ENCODE data around the gene SLC23A2.
"Not testable (repeated sequence)": the region's sequence is repeated elsewhere in the genome, so short reads cannot be mapped to it uniquely, and the experiment has no call there.

SLC23A2 gene

DNA sequence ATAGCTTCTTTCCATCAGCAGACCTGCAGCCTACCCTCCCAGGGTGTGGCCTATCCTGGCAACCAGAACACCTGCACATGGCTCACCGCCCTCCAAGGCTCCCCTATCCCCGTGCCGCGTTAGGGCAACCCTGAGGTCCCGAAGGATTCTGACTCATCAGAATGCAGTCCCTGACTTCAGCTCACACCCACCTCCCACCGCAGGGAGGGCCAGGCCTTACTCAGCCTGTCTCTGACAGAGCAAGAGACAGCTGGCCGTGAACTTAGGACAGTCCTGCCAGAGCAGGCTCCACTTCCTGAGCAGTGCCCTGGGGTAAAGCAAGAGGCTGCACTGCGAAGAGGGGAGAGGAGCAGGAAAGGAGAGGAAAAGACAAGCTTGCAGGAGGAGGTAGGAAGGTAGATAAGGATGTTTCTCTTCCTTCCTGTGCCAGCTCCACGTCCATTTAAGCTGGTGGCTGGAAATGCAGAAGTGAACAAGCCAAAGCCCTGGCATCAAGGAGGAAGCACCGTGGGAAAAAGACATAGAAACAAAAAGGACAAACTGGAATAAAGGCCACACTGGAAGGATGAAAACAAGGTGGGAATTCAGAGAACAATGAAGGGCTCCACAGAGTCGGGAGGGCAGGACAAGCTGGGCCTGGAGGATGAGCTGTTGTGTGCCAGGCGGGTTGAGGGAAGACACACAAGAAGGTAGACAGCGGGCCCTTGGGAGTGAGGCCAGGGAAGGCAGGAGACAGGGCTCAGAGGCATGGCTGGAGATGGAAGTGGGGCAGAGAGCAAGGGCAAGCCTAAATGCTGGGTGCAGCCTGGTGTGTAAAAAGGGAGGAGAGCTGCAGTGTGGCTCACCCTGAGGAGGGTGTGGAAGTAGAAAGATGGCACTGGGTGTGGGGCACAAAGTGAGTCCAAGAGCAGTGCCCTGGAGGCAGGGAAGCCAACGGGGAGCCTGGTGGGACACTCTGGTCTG is 102.7 kb downstream of the SLC23A2 start:
- DNase-seq = no peak

GRCh38 chr20:4897600-4897999 is 103.7 kb downstream of the SLC23A2 start:
- DNase-seq = no peak

GRCh38 chr20:4896971-4897497 is 104.3 kb downstream of the SLC23A2 start:
- no peak for DNase-seq

- DNase-seq = no peak
These were observed 105.1 kb downstream of the SLC23A2 start for GRCh38 chr20:4896119-4896702.

DNA sequence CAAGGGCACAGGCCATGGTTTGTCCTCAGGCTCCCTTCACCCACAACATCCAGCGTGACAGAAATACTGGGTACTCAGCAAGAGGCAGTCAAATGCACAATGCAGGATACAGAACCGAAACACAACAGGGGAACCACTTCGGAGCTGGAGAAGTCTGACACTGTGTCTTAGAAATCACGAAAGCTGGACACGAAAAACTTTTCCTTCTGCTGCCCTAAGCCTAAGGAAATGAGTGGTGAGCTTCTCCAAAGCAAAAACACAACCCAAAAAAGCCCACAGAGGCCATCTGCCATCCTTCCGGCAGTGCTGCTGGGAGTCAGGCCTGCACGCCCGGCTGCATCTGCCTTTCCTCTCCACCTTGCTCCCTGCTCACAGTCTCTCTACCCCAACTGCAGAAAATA is 106.3 kb downstream of the SLC23A2 start:
- DNase-seq = no peak

DNA sequence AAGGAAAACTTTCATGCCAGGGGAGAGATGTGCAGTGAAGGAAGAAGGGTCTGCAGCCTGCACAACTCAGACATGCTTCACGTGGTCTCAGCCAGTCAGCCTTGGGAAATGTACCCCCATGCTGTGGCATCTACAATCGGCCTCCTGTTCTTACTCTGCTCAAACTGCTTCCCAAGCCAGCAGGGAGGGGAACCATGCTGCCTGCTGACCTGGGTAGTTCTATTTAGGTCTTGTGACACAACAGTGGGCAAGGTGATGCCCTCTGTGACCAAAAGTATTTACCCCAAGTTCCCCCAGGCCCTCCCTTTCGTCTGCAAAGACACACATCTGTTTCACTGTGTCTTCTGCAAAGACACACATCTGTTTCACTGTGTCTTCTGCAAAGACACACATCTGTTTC is 106.9 kb downstream of the SLC23A2 start:
- no peak for DNase-seq

DNA sequence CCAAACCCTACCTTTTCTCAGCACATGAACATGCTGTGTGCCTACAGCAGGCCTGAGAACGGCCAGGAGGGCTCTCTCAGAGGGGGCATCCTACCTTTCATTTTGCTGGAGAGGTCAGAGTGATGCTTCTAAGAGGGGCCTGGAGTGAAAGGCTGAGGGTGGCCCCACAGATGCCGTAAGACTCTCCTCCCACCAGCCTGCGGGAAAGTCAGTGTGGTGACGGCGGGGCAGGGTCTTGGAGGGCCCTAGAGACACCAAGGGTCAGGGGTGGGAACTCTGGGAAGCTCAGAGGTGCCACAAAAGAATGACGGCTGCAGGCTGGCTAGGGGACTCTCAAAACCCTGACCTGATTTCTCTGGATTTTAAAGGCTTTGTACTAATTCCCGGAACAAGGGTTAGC is 107.6 kb downstream of the SLC23A2 start:
- no peak for DNase-seq

- no peak for DNase-seq
These were observed 109.3 kb downstream of the SLC23A2 start for GRCh38 chr20:4891997-4892396.

DNA sequence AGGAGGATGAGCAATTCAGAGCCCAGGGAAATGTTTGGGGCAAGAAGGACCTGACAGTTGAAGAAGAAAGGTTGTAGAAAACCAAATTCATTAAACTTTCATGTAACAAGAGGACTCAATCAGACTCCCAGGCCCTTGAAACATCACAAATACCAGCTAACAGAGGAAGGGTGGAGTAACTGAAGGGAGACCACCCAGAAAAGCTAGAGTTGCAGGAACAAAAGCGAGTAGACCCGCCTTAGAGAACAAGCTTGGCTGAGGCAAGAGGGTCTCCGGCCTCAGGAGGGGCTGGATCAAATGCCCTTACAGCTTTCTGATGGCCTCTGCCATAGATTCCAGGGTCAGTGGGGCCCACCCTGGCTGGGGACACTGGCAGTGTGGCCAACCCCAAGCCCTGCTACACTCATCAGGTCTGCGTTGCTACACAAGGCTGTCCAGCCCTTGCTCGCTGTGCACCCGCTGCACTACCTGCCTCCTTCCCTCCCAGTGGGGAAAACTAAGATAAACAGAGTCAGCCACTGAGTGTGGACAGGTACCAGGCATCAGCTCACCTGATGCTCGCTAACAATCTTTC is 110.0 kb downstream of the SLC23A2 start:
- DNase-seq = no peak

- no peak for DNase-seq
These were observed 111.9 kb downstream of the SLC23A2 start for GRCh38 chr20:4889446-4889845.

DNA sequence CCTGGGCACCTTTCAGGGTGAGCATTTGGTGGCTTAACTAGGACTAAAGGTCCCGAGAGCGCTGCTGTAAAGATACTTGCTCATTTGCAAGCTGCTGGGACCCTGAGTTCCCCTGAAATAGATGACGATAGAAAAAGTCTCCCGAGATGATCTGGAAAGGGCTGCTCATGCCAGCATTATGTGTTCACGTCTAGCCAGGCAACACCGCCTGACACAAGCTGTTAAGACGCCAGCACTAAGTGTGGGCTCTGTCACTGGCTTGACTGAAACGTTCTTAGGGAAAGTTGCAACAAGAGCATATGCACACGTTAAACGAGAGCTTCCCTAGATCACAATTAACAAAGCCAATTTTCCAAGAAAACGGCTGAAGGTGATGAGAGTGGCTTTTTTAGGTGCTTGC is 113.7 kb downstream of the SLC23A2 start:
- DNase-seq = no peak

DNA sequence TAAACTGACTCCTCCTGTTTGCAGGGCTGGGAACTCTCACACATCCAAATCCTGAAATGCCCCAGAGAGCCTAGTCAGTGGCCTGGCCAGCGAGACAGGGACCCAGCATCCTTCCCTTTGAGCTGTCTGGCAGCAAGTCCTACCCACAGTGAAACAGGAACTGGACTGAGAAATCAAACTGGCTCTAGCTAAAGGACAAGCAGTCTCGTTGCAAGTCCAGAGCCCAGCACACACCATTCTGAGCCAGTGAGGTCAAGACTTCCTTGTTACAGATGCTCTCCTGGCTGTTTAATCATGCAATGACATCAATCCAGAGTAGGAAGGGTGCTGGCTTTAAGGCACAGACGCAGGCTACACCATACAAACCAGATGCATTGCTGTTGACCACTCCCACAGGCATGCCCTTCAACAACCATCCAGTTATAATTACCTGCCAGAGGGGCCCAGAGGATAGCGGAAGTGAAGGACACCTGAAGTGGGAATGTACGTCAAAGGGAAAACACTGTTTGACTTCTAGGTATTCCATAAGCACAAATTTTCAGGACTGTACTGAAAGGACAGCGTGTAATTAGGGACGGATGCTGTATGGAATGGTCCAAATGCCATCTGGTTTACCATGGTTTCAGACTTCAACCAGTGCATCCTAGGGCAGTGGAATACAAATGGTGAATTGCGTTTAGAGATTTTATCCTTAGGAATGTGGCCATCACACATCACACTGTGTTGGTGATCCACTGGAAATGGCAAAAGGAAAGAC is 114.4 kb downstream of the SLC23A2 start:
- no peak for DNase-seq

DNA sequence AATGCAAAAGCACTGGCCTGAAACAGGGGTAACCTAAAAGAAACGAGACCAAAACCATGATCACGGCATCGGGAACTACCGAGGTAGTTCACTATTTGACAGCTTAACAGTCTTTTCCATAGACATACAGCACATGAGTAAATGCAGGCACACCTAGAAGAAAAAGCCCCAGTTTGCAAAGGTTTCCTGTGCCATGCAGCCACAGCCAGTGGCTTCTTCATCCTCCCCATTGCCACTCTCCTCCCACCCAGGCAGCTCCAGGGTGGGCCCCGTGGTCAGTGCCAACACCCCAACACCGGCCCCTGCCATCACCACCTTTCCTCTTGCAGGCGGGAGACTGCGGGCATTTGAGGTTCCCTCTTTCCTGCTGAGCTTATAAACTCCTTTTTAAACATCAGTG is 115.4 kb downstream of the SLC23A2 start:
- DNase-seq = no peak

DNA sequence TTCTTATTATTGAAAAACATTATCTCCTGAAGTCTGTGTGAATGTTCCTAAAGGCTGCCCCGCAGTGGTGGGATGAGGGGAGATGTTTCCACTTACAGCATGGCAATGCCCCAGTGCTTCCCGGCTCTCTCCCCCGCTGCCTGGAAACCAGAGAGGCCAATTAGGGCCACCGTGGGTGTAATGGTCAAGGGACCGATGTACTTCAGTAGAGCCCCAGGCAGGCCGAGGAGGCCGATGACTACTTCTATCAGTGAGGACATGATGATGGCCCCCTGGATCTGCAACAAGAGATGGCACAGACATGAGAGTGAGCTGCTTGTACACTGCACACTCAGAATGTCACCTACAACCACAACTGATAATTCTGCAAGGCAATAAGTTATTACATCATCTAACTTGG is 117.8 kb downstream of the SLC23A2 start:
- DNase-seq = no peak

- DNase-seq = no peak
These were observed 118.3 kb downstream of the SLC23A2 start for GRCh38 chr20:4883051-4883450.

- DNase-seq = no peak
These were observed 120.1 kb downstream of the SLC23A2 start for GRCh38 chr20:4881006-4881730.

DNA sequence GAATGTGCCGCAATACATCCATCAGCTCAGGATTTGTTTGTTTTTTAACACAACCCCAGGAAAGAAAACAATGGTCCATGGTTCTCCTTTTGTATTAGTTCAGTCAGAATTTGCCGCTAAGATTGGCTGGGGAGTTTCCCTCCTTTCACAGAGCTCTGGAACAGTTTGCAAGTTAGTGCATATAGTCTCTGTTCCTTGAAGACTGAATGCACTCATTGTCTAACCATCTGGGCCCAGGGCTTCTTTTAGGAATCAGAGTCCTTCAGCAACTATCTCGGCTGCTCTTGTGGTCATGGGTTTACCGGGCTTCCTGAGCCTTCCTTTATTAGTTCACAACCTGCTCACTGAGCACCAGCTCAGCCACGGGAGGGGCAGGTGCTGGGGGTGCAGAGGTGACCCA is 121.3 kb downstream of the SLC23A2 start:
- DNase-seq = no peak

- DNase-seq = not testable (repeated sequence)
These were observed 123.2 kb downstream of the SLC23A2 start for GRCh38 chr20:4878099-4878498.

DNA sequence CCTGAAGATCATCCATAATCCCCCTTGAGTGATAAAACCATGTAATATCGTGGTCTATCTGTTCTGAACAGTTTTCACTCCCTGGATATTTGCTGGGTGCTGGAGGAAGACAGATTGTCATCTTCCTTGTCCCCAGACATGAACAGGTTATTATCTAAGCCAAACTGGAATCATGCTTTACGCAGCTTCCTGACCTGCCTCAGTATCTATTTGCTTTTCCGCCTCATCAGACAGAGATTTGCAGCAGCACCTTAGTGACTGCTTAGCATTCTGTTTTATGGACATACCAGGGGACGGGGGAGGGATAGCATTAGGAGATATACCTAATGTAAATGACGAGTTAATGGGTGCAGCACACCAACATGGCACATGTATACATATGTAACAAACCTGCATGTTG is 124.6 kb downstream of the SLC23A2 start:
- DNase-seq = no peak

- no peak for DNase-seq
These were observed 125.0 kb downstream of the SLC23A2 start for GRCh38 chr20:4876301-4876700.

GRCh38 chr20:4875578-4876067 is 125.7 kb downstream of the SLC23A2 start:
- no peak for DNase-seq

DNA sequence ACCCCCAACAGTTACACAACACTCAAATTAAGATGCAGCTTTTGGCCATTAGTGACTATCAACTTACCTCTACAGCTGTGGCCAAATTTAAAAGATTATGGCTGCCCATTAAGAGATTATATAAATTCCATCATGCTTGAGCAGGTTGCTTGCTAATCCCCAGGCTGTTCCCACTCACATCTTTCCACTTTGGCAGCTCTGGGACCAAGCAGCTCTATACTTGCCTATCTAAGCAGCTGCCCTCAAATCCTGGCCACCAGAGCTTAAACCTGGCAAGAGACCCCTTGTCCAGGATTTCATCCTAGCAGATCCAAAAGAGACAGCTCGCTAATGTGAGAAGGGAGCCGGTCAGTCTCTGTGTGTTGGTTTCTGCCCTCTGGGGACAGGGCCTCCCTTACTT is 127.9 kb downstream of the SLC23A2 start:
- no peak for DNase-seq
